RCC 7860 (cell line): Measurements from ENCODE around the gene SP7.
"Not testable (repeated sequence)": the region's sequence is repeated elsewhere in the genome, so short reads cannot be mapped to it uniquely, and the experiment has no call there.

ENCODE experiments used
- DNase-seq: peaks from one replicate; pipeline ENCODE4 v3.0.0-alpha.2; 2015; ENCODE audit warnings: low spot score
- FAIRE-seq: peaks from 2 replicates; lab custom pipeline; 2012; peaks lifted over from hg19 to GRCh38; lab: Jason Lieb, UNC

Gene SP7

DNA sequence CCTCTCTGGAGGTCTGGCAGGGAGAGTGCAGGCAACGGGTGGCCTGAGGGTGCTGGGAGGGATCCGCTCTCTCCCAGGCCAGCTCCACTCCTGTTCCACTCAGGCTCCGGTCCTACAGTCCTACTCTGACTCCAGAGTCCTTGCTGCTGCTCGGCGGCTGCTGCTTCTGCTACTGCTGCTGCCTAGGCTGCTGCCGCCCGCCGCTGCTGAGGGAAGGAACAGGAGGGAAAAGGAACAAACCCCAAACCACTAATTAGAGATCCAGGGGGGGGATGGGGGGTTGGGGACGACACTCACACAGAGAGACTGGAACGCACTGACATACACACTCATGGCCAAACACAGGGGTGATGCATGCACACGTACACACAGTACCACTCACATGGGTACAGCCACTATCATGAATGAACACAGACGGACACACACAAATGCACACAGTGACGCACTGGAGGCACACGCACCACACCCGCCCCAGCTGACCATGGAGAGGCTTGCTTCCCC is at the start of gene SP7:
TSS of gene SP7 (minus strand) at position 174 of the 501 bp plus-strand sequence. CDS start 708 bp downstream, outside the sequence.
- FAIRE-seq: no peak
- DNase-seq: no peak

DNA sequence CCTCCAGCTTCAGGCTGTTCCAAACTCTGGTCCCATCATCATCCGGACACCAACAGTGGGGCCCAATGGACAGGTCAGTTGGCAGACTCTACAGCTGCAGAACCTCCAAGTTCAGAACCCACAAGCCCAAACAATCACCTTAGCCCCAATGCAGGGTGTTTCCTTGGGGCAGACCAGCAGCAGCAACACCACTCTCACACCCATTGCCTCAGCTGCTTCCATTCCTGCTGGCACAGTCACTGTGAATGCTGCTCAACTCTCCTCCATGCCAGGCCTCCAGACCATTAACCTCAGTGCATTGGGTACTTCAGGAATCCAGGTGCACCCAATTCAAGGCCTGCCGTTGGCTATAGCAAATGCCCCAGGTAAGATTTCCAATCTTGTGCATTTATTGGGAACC is 47.1 kb upstream of the SP7 start:
- no peak for FAIRE-seq
- DNase-seq: no peak

DNA sequence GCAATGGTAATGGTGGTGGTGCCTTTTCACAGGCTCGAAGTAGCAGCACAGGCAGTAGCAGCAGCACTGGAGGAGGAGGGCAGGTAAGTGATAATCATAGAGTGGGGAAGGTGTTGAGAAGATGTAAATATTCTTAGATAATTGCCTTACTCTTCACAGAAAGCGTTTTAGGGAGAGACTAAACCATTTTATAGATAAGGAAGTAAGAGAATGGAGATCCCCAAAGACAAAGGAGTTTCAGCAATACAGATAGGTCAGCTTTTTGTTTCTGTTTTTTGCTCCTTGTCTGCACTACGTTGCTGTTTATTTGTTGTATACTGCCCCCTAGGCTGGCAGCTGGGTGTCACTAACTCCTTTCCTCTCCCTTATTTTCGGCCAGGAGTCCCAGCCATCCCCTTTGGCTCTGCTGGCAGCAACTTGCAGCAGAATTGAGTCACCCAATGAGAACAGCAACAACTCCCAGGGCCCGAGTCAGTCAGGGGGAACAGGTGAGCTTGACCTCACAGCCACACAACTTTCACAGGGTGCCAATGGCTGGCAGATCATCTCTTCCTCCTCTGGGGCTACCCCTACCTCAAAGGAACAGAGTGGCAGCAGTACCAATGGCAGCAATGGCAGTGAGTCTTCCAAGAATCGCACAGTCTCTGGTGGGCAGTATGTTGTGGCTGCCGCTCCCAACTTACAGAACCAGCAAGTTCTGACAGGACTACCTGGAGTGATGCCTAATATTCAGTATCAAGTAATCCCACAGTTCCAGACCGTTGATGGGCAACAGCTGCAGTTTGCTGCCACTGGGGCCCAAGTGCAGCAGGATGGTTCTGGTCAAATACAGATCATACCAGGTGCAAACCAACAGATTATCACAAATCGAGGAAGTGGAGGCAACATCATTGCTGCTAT is 45.8 kb upstream of the SP7 start:
- peak; percentile 68 for DNase-seq
- FAIRE-seq: peak; percentile 49

DNA sequence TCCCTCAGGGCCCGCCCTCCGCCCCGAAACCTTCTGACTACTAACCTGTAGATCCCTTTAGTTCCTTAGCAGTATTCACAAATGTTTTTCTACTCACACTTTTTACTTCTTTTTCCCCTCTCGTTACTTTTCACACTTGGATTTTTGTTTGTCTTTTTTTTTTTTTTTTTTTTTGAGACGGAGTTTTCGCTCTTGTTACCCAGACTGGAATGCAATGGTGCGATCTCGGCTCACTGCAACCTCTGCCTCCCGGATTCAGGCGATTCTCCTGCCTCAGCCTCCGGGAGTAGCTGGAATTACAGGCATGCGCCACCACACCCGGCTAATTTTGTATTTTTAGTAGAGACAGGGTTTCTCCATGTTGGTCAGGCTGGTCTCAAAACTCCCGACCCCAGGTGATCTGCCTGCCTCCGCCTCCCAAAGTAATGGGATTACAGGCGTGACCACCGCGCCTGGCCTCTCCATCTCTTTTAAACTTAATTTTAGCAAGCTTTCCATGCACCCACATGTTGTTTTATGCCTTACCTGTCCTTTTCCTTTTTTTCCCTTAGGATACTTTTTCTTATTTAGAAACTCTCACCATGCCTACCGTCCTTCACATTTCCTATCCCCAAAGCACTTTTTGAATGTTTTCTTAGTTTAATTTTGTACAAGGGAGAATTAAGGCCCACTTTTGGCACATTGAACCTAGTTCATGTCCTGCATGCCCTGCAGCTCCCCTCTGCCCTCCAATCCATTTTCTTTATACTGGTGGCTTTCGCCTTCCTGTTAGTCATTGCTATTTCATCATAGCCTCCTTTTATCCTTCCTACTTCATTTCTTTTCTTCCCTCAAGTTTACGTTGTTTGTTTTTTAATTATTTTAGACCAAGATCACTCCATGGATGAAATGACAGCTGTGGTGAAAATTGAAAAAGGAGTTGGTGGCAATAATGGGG is 44.9 kb upstream of the SP7 start:
- no peak for FAIRE-seq

DNA sequence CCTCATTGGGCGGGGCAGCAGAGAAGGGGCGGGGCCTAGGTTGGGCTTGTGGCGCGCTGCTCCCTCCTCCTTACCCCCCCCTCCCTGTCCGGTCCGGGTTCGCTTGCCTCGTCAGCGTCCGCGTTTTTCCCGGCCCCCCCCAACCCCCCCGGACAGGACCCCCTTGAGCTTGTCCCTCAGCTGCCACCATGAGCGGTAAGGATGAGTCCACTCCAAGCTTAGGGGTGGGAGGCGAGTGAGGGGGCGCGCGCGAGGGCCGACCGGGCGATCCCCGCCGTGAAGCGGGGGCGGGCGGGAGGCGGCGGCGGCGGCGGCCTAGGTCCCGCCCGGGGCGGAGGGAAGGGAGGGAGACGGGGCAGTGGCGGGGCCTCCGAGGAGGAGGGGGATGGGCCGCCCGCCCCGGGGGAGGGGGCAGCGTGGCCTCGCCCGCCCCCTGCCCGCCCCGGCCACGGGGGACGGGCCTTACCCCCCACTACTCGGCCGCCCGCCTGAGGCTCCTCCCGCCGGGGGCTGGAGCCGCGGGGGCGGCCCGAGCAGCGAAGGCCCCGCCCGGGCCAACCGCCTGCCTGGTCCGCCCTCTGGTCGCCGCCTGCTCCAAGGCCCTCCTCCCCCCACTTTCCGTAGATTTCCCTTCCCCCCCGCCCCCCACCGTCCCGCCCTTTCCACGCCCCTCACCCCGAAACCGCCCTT is 44.1 kb upstream of the SP7 start, which contains the start of gene SP1:
TSS of gene SP1 (plus strand) at position 73 of the 690 bp plus-strand sequence. CDS start at position 189, 116 bp downstream.
- FAIRE-seq: no peak
- peak; percentile 81 for DNase-seq

More for the DNA sequence above, 44.9 kb upstream of the SP7 start:
- DNase-seq: no peak

DNA sequence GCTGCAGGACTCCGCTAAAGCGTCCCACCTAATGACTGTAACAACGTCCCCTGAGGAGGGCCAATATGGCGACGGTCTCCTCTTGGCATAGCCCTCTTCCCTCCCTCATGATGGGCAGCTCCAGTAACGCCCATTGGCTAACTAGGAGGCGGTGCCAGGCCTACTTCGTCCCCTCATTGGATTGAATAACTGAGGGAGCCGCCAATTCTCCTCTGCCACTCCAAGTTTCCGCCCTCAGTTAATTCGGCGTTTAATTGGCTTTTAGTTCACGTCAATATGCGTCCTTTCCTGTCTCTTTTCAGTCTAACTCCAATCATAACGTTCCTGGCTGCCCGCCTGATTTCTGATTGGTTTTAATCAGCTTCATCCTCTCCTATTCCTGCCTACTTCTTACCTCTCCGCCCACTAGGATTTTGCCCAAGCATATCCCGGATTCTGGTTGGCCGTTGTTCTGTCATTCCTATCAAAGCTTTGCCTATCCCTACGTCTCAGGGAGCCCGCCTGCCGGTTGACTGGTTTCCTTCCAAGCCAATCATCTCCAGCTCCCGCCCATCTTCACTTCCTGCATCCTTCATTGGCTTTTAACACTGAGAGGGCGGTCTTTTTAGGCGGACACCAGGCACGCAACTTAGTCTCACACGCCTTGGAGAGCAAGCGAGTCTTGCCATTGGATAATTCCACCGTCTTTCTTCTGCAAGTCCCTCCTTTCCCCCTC is 43.4 kb upstream of the SP7 start:
- DNase-seq: peak; percentile 100
- peak; percentile 96 for FAIRE-seq

DNA sequence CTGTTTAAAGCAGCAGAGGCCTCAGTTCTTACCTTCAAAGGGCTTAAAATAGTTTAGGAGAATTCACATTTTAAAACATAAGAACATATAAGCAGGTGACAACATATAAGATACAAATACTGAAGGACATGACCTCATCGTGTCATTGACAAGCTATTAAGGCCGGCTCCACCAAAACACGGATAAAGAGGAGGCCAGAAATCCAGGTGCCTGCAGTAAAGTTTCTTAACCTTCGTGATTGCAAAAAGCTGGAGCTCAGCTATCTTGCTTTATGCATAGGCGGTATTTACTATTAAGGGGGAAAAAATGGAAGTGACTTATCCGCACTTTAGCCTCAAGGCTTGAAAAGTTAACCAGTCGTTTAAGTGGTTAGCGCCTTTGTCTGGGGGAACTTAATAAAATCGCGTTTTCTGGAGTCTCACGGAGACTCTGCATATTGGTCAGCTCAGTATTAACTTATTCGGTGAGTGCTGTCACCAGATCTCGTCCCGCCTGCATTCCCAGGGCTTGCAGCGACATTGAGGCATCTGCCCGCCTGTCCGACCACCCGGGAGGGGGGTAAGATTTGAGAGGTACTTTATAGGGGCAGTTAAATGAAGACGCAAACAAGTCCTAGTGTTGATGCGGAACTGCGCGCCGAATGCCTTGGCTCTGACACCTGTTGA is 42.7 kb upstream of the SP7 start:
- DNase-seq (no peak), FAIRE-seq (no peak)

DNA sequence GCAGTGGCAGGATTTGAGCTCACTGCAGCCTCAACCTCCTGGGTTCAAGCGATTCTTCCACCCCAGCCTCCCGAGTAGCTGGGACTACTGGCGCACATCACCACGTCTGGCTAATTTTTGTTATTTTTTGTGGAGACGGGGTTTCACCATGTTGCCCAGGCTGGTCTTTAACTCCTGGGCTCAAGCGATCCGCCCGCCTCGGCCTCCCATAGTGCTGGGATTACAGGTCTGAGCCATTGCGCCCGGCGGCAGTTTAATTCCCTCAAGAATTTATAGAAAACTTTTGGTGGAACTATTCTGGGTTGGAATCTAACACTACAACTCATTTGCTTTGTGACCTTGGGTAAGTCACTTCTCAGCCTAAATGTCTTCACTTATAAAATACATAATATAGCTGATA is 42.1 kb upstream of the SP7 start:
- DNase-seq (no peak), FAIRE-seq (no peak)

DNA sequence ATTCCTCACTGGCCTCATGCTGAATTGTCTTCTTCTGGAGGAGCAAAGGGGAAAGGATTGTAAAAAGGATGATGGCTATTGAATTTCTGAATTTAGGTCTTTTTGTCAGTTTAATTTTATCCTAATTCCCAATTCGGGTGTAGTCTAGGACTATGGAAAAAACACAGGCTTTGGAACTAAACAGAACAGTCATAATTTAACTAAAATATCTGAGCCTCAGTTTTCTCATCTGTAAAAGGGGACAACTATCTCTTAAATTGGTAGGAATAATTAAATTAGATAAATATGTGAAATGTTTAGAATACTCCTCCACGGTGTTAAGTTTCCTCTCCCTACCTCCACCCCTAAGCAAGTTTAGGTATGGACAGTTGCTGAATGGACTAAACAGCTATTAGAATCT is 40.6 kb upstream of the SP7 start:
- DNase-seq: no peak
- FAIRE-seq: no peak

DNA sequence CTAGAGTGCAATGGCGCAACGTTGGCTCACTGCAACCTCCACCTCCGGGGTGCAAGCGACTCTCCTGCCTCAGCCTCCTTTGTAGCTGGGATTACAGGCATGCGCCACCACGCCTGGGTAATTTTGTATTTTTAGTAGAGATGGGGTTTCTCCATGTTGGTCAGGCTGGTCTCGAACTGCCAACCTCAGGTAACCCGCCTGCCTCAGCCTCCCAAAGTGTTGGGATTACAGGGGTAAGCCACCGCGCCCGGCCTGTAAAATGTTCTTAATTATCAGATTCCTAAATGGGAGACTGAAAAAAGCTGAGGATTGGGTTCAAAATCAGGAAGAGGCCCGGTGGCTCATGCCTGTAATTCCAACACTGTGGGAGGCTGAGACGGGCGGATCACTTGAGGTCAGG is 38.1 kb upstream of the SP7 start:
- not testable (repeated sequence) for FAIRE-seq, DNase-seq

DNA sequence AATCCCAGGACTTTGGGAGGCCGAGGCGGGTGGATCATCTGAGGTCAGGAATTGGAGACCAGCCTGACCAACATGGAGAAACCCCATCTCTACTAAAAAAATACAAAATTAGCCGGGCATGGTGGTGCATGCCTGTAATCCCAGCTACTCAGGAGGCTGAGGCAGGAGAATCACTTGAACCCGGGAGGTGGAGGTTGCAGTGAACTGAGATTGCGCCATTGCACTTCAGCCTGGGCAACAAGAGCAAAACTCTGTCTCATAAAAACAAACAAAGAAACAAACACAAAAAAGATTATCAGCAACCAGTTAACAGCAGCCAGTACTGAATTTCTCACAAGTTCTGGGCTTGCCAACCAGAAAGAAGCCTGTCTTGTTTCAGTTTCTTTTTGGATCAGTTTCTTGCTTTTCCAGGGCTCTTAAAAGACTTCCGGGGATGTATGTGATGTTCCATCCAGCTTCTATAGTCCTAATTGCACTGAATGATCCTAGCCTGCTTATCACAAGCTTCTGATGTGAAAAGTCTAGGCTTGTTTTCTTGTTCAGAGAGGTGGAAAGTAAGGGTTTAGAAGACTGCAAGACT is 37.5 kb upstream of the SP7 start:
- FAIRE-seq, DNase-seq: not testable (repeated sequence)

DNA sequence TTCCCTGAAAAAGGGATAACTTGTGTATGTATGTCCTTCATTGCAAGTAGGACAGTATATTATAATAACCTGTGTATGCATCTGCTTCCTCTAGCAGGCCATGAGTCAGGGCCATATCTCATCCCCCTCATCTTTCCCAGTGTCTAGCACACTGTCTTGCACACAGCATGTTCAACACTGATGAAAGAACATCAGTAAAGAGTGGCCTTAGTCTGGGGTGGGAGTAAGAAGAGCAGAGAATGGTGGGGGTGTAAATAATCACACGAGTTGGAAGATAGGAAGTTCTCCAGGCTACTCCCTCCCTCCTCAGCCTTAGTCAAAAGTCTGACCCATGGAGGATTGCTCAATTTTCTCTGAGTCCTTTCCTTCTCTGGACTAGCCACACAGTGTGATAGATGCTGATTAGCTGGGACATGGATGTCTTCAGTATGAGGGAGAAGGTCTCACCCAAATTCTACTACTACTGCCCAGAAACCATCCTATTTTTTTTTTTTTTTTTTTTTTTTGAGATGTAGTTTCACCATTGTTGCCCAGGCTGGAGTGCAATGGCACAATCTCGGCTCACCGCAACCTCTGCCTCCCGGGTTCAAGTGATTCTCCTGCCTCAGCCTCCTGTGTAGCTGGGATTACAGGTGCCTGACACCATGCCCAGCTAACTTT is 29.2 kb upstream of the SP7 start:
- no peak for DNase-seq
- no peak for FAIRE-seq

DNA sequence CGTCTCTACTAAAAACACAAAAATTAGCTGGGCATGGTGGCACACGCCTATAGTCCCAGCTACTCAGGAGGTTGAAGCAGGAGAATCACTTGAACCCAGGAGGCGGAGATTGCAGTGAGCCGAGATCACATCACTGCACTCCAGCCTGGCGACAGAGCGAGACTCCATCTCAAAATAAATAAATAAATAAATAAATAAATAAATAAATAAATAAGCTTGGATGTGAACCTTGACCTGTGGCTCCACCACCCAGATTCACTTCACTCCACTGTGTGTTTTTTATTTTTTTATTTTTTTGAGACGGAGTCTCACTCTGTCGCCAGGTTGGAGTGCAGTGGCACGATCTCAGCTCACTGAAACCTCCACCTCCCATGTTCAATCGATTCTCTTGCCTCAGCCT is 25.5 kb upstream of the SP7 start:
- not testable (repeated sequence) for FAIRE-seq, DNase-seq

DNA sequence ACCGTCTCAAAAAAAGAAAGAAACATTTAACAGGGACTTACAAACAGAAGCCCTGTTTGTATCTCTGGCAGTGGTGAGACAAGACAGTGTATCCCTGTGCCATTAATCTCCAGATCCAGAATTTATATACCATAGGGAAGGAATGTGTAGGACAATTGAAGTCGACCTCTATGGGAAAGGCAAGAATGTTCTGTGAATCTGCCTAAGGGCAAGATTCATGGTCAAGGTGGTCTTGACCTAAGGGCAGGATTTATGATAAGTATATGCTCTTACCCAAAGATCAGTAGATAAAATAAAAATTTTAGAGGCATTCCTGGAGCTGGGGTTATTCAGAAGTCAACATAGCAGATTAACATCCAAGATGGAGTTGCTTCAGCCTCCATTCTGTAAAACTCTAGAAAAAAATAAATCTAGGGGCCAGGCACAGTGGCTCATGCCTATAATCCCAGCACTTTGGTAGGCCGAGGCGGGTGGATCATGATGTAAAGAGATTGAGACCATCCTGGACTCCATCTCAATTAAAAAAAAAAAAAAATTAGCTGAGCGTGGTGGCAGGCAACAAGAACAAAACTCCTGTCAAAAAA is 22.8 kb upstream of the SP7 start:
- no peak for DNase-seq
- no peak for FAIRE-seq

DNA sequence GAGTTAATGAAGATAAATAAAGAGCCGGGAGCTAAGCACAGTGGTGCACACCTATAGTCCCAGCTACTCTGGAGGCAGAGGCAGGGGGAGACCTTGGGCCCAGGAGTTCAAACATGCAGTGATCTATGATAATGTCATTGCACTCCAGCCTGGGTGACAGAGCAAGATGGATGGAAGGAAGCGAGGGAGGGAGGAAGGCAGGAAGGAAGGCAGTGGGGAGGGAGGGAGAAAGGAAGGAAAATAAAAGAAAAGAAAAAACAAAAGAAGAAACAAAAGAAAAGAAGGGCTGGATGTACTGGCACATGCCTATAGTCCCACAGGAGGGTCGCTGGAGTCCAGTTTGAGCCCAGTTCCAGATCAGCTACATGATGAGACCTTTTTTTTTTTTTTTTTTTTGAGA is 19.0 kb upstream of the SP7 start:
- DNase-seq (no peak), FAIRE-seq (no peak)

DNA sequence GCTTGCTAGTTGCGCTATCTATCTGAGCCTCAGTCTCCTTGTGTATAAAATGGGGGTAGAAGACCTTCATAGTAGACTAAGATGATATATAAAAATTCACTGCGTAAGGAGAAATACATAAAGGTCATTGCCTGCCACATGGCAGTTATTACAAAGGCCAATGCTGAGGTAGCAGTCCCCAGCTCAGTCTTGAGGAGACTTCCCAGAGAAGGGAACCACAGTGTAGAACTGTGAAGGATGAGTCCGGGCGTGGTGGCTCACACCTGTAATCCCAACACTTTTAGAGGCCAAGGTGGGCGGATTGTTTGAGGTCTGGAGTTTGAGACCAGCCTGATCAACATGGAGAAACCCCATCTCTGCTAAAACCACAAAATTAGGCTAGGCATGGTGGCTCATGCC is 17.1 kb upstream of the SP7 start:
- no peak for FAIRE-seq

DNA sequence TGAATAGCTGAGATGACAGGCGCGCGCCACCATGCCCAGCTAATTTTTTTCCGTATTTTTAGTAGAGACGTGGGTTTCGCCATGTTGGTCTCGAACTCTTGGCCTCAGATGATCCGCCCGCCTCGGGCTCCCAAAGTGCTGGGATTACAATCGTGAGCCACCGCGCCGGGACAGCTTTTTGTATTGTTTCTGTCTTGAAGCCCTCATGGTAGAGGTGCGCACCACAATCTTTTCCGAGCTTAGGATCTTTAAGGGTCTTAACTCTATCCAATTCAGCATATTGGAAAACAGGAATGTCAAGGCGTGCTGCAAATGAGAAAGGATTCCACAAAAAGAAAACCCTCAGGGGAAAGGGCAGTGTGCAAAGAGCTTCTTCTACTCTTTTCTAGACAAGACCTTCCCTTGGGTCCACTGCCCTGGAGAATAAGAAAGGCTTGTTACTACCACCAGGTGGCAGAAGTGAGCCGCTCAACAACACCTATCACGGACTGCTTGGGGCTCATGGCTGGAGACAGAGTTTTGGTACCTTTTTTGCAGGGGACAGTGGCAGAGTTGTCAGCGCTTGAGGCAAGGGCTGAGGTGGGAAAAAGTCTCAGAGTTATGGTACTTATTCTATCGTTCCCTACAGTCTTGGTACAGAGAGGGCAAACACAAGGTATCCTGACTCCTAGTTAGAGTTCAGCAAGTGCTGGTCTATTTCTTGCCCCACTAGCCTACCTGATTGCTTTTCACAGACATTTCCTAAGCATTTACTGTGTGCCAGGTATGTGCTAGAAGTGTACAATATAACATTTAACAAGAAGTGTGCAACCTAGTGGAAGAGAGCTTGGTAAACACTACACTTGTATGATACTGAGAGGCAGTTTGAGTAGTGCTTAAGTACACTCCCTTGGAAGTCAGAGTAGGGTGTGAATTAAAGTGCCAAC is 16.4 kb upstream of the SP7 start:
- FAIRE-seq (no peak), DNase-seq (peak; percentile 68)

More for the DNA sequence above, 17.1 kb upstream of the SP7 start:
- no peak for DNase-seq
